ENCODE results near the gene SRGAP1. TPM values are rescaled to one million over a fixed set of nuclear protein-coding genes. Genes with fewer than 3 reads are reported as not detected.

SRGAP1 gene
- polyA plus RNA-seq, 1 experiment: 24.9 TPM

- TF ChIP-seq CTCF (IDR thresholded peaks at IDR 0.05; ENCODE audit: low read depth, low read length): peak; percentile 67
- ChIA-PET CTCF (interaction anchor here (0.6 to 1.5 kb wide), 12 partner anchors 10 to 368 kb away, joined by 3 to 8 read pairs (median 4); no protein-coding TSS in a partner anchor), POLR2A (interaction anchor here (0.5 to 1.3 kb wide), 6 partner anchors 10 to 513 kb away, joined by 3 to 8 read pairs (median 4); partner anchors contain the start of genes DPY19L2, KICS2 and SRGAP1)
- Histone ChIP-seq H3K27ac (ENCODE audit: low read depth, low read length) (peak overlapping the region; percentile 98), H3K4me3 (ENCODE audit: low read depth, low read length) (peak overlapping the region; percentile 5; the same call in 1 of the 2 replicates), H3K9me3 (ENCODE audit: control insufficient read depth, insufficient read depth, low read length) (no peaks in the 10 kb centered on the region), H3K27me3 (ENCODE audit: control insufficient read depth, insufficient read depth, low read length) (no peaks in the 10 kb centered on the region)
- DNase-seq (ENCODE audit: low read depth, low spot score): peak; percentile 91
These were observed 337.2 kb downstream of the SRGAP1 start for GRCh38 chr12:64181430-64182291.

- ChIA-PET POLR2A (no interaction called here), CTCF (interaction anchor here (0.6 kb wide), 1 partner anchor 17 kb away, joined by 5 read pairs; no protein-coding TSS in a partner anchor)
- Histone ChIP-seq H3K27ac (ENCODE audit: low read depth, low read length) (no peak overlapping the region), H3K4me3 (ENCODE audit: low read depth, low read length) (no peak overlapping the region), H3K9me3 (ENCODE audit: control insufficient read depth, insufficient read depth, low read length) (no peaks in the 10 kb centered on the region), H3K27me3 (ENCODE audit: control insufficient read depth, insufficient read depth, low read length) (no peaks in the 10 kb centered on the region)
- no peak for TF ChIP-seq CTCF (IDR thresholded peaks at IDR 0.05; ENCODE audit: low read depth, low read length)
- DNase-seq (ENCODE audit: low read depth, low spot score): no peak
These were observed 339.7 kb downstream of the SRGAP1 start for GRCh38 chr12:64184216-64184615.

- Histone ChIP-seq H3K27ac (ENCODE audit: low read depth, low read length) (peak overlapping the region; percentile 41), H3K27me3 (ENCODE audit: control insufficient read depth, insufficient read depth, low read length) (no peaks in the 10 kb centered on the region), H3K9me3 (ENCODE audit: control insufficient read depth, insufficient read depth, low read length) (no peaks in the 10 kb centered on the region), H3K4me3 (ENCODE audit: low read depth, low read length) (no peak overlapping the region)
- DNase-seq (ENCODE audit: low read depth, low spot score): no peak
- CTCF ChIA-PET: no interaction called here
- POLR2A ChIA-PET: no interaction called here
- no peak for TF ChIP-seq CTCF (IDR thresholded peaks at IDR 0.05; ENCODE audit: low read depth, low read length)
These were observed 342.3 kb downstream of the SRGAP1 start for GRCh38 chr12:64186789-64187188.

- no peak for DNase-seq (ENCODE audit: low read depth, low spot score)
- peak overlapping the region; percentile 41 for H3K27ac ChIP-seq (ENCODE audit: low read depth, low read length)
- POLR2A ChIA-PET: no interaction called here
- TF ChIP-seq CTCF (IDR thresholded peaks at IDR 0.05; ENCODE audit: low read depth, low read length): no peak
- CTCF ChIA-PET: no interaction called here
- no peak overlapping the region for H3K4me3 ChIP-seq (ENCODE audit: low read depth, low read length)
- no peaks in the 10 kb centered on the region for H3K9me3 ChIP-seq (ENCODE audit: control insufficient read depth, insufficient read depth, low read length)
- H3K27me3 ChIP-seq (ENCODE audit: control insufficient read depth, insufficient read depth, low read length): no peaks in the 10 kb centered on the region
These were observed 342.9 kb downstream of the SRGAP1 start for GRCh38 chr12:64187370-64187769.

- DNase-seq (ENCODE audit: low read depth, low spot score): no peak
- H3K27ac ChIP-seq (ENCODE audit: low read depth, low read length): no peak overlapping the region
- H3K4me3 ChIP-seq (ENCODE audit: low read depth, low read length): no peak overlapping the region
- H3K9me3 ChIP-seq (ENCODE audit: control insufficient read depth, insufficient read depth, low read length): no peaks in the 10 kb centered on the region
- no peak for TF ChIP-seq CTCF (IDR thresholded peaks at IDR 0.05; ENCODE audit: low read depth, low read length)
- CTCF ChIA-PET: no interaction called here
- no peaks in the 10 kb centered on the region for H3K27me3 ChIP-seq (ENCODE audit: control insufficient read depth, insufficient read depth, low read length)
- POLR2A ChIA-PET: no interaction called here
These were observed 343.3 kb downstream of the SRGAP1 start for GRCh38 chr12:64187794-64188193.

All from AG04450 (cell line).